ENCODE results near the gene CDKAL1.
"Not testable (repeated sequence)": the region's sequence is repeated elsewhere in the genome, so short reads cannot be mapped to it uniquely, and the experiment has no call there.

CDKAL1 gene

DNA sequence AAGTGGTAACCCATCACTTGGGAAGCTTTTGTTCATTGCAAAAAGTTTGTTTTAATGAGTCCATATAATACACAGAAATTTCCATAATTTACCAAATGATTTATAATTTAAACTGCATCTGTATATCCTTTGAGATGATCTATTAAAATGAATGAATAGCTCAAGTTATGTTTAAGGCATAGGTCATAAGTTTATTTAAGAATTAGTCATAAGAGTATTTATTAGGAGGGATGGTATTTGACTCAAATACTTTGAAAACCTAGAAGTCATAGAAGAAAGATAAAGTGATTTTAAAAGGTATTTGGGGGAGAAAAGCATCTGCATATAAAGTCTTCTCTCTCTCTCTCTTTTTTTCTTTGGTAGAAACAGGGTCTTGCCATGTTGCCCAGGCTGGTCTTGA, 388.5 kb downstream of the CDKAL1 start:
- no peak for DNase-seq (ENCODE audit: extremely low read depth, insufficient read length)
- Histone ChIP-seq H3K4me3 (replicated peaks; ENCODE audit: low read depth, low read length) (no peak overlapping the region), H3K27me3 (replicated peaks; ENCODE audit: control insufficient read depth, insufficient read depth, low read length) (no peaks in the 10 kb centered on the region), H3K36me3 (ENCODE audit: control insufficient read depth, insufficient read depth, low read length) (no peaks in the 10 kb centered on the region; the same call in 1 of the 2 replicates)
- TF ChIP-seq CTCF (IDR thresholded peaks at IDR 0.05; ENCODE audit: insufficient read depth, low read length, poor library complexity, severe bottlenecking): no peak

DNA sequence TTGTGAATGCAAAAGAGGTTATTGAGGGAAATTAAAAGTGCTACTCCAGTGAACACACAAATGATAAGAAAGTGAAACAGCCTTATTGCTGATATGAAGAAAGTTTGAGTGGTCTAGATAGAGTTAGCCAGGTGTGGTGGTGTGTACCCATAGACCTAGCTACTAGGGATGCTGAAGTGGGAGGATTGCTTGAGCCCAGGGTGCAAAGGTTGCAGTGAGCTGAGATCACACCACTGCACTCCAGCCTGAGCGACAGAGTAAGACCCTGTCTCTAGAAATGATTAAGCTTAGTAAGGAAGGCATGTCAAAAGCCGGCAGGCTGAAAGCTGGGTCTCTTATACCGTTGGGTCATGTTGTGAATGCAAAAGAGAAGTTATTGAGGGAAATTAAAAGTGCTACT, 389.8 kb downstream of the CDKAL1 start:
- not testable (repeated sequence) for H3K4me3 ChIP-seq (replicated peaks; ENCODE audit: low read depth, low read length); H3K27me3 ChIP-seq (replicated peaks; ENCODE audit: control insufficient read depth, insufficient read depth, low read length); H3K36me3 ChIP-seq (ENCODE audit: control insufficient read depth, insufficient read depth, low read length); DNase-seq (ENCODE audit: extremely low read depth, insufficient read length)

DNA sequence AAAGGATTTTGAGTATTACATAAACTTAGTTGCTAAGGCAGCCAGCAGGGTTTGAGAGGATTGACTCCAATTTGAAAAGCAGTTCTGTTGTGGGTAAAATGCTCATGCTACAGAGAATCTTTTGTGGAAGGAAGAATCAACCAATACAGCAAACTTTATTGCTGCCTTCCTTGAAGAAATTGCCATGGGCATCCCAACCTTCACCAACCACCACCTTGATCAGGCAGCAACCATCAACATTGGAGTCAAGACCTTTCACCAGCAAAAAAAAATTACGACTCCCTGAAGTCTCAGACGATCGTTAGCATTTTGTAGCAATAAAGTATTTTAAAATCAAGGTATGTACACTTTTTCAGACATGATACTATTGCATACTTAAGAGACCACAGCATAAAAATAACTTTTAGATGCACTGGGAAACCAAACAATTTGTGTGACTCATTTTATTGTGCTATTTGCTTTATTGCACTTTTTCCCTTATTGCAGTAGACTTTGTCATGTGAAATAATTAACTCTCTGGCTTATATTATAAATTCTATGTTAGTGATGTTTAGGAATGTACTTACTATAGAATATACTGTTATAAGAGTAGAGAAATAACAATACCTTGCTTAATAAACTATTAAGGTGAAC, 390.8 kb downstream of the CDKAL1 start:
- Histone ChIP-seq H3K36me3 (ENCODE audit: control insufficient read depth, insufficient read depth, low read length) (no peaks in the 10 kb centered on the region; the same call in 1 of the 2 replicates), H3K4me3 (replicated peaks; ENCODE audit: low read depth, low read length) (no peak overlapping the region), H3K27me3 (replicated peaks; ENCODE audit: control insufficient read depth, insufficient read depth, low read length) (no peaks in the 10 kb centered on the region)
- no peak for TF ChIP-seq CTCF (IDR thresholded peaks at IDR 0.05; ENCODE audit: insufficient read depth, low read length, poor library complexity, severe bottlenecking)
- DNase-seq (ENCODE audit: extremely low read depth, insufficient read length): no peak

DNA sequence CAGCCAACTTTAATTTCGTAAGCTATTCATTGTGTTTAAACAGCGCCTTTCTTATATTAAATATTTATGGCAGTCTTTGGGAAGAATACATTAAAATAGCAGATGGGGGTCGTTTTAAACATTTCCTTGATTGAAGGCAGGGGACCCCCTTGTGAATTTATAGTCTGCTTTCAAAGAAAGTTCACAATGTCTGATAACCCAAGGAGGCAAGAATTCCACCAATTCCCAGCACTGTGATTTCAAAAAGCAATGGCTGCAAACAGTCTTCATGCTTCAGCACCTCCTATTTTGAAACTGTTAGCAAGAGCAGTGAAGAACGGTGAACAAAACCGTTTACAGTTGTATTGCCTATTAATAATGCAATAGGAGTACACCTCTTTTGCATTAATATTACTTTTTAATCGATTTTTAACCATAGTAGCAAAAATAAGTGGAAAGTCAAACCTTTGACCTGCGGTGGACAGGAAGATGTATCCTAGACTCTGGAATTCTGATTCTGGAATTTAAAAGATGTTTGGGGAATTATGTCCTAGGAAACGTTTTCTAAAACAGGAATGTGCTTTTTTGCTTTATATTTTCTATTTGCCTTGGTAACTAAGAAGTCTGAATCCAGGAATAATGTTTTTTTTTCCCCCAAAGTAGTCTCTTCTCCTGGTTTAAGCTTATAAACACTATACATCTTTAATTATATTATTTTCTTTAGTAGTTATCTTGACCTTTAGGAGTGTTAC, 393.0 kb downstream of the CDKAL1 start:
- H3K4me3 ChIP-seq (replicated peaks; ENCODE audit: low read depth, low read length): no peak overlapping the region
- H3K27me3 ChIP-seq (replicated peaks; ENCODE audit: control insufficient read depth, insufficient read depth, low read length): no peaks in the 10 kb centered on the region
- H3K36me3 ChIP-seq (ENCODE audit: control insufficient read depth, insufficient read depth, low read length): no peaks in the 10 kb centered on the region; the same call in 1 of the 2 replicates
- no peak for DNase-seq (ENCODE audit: extremely low read depth, insufficient read length)
- no peak for TF ChIP-seq CTCF (IDR thresholded peaks at IDR 0.05; ENCODE audit: insufficient read depth, low read length, poor library complexity, severe bottlenecking)

DNA sequence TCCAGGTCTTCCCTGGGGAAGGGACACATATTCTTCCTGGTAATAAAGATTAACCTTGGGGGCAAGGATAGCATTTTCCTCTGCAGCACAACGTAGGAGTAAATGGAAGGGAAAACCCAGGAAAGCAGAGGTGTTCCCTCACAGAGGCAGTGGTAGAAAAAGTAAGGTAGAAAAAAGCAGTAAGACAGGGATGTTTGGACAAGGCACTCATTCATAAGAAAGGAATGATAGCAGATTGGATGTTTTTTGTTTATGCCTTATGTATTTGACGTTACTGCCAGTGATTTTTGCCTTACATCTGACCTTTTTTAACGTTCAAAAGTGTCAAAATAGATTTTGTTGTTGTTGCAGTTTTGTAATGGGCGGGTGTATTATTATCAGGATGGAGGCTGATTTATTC, 395.0 kb downstream of the CDKAL1 start:
- no peak for TF ChIP-seq CTCF (IDR thresholded peaks at IDR 0.05; ENCODE audit: insufficient read depth, low read length, poor library complexity, severe bottlenecking)
- Histone ChIP-seq H3K36me3 (ENCODE audit: control insufficient read depth, insufficient read depth, low read length) (no peaks in the 10 kb centered on the region), H3K27me3 (replicated peaks; ENCODE audit: control insufficient read depth, insufficient read depth, low read length) (no peaks in the 10 kb centered on the region), H3K4me3 (replicated peaks; ENCODE audit: low read depth, low read length) (no peak overlapping the region)
- no peak for DNase-seq (ENCODE audit: extremely low read depth, insufficient read length)

DNA sequence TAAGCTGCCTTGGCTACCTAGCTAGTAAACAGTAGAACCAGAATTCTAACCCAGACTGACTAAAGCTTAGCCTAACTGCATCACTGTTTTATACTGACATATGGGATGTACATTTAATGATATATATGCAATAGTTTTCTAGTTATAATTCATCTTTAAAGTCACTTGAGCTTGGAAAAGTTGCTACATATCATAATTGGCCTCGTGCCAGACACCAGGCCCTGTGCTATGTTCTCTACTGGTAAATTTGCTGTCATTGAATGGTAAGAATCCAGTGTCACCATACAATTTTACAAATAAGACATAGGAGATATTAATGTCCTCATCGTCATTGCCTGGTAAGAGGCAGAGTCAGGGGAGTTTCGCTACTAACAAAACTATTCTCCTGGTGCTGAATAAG, 396.8 kb downstream of the CDKAL1 start:
- no peak for DNase-seq (ENCODE audit: extremely low read depth, insufficient read length)
- no peaks in the 10 kb centered on the region for H3K36me3 ChIP-seq (ENCODE audit: control insufficient read depth, insufficient read depth, low read length)
- no peaks in the 10 kb centered on the region for H3K27me3 ChIP-seq (replicated peaks; ENCODE audit: control insufficient read depth, insufficient read depth, low read length)
- H3K4me3 ChIP-seq (replicated peaks; ENCODE audit: low read depth, low read length): no peak overlapping the region
- TF ChIP-seq CTCF (IDR thresholded peaks at IDR 0.05; ENCODE audit: insufficient read depth, low read length, poor library complexity, severe bottlenecking): no peak
